ENCODE data around the gene RAB43.
"Not testable (repeated sequence)": the region's sequence is repeated elsewhere in the genome, so short reads cannot be mapped to it uniquely, and the experiment has no call there.

The RAB43 gene

DNA sequence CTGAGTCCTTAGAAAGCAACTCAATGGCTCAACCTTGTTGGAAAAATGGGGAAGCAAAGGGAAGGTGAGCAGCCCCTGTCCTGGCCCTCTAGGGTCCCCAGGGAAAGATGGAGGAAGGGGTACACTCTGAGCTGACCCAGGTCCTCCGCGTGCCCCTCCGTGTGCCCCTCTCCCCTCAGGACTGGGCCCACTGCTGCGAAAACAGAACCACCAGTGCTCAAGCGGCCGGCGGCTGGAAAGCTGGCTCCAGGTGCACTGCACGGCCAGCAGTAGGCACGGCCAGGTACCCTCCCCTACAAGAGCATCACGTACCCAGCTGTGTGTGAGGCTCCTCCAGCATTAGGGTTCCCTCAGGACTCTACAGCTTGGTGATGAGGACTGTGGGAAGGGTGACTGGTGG is 26.3 kb downstream of the RAB43 start:
- no peak for DNase-seq (ENCODE audit: low read depth)

DNA sequence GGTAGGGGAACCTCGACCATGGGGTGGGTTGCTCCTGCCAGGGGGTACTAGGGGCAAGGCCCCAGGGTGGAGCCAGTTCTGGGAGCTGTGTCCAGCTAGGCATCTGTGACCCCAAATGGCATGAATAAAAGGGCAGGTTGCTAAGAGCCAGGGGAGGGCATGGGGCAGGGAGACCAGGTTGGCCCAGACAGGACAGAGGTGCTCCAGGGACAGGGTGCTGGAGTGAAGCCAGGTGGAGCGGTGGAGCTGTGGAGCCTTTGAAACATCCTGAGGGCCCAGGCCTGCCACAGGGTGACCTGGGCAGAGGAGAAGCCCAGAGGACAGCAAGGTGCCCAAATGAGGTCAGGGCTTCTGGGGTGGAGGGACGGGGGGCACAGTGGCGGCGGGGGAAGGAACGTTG is 33.3 kb downstream of the RAB43 start:
- not testable (repeated sequence) for DNase-seq (ENCODE audit: low read depth)

DNA sequence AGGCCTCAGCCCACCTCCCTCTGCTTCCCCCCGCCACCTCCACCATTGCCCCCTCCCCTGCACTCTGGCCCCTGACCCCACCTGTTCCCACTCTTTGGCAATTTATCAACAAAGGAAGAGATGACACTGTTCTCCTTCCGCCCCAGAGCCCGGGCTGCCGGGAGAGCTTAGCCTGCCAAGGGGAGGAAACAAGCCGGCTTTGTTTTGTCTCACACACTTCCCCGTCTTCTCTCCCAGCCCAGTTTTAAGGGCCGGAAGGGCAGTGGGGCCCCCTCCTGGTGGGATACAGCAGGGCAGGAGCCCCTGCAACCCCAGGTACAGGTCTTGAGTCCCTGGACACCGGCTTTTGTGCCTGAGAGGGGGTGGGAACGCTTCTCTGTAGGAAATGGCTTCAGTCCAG is 33.7 kb downstream of the RAB43 start:
- DNase-seq (ENCODE audit: low read depth), result not testable (repeated sequence)

DNA sequence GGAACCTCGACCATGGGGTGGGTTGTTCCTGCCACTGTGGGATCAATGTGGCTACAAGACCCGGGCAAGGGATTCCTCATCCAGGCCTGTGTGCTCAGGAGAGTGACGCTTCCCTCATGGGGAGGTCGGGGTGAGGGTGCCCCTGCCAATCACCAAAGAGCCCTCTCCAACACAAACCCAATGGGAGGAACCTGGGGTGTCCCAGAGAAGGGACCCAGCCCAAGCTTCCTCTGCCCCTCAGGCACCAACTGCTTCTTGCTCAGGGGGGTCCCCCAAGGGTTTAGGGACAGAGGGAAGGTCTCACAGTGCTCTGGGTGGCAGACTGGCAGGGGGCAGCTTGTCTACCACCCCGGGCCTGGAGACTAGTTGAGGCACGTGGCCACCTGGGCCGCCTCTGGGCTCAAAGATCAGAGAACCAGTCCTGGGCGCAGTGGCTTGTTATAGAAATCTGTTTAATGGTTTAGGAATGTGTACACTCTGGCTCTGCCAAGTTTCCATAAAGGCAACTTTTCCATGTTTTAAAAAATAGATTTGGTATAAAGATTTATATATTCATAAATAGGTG is 34.4 kb downstream of the RAB43 start:
- DNase-seq (ENCODE audit: low read depth), result no peak

DNA sequence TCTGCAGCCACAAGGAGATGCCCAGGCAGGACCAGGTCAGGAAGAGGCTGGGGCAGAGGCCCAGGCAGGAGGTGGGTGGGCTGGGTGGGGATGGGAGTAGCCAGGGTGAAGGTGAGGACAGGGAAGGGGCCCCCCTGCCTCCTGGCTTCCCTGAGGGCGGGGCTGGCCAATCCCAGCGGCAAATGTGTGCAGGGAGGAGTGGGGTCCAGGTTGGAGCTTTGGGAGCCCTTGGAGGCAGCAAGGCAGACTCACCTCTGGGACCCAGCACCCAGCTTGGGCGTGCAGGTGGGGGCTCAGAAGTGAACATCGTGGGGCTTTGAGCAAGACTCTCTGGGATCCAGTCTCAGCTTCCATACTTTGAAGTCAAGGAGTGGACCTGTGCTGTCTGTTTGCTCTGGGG is 35.8 kb downstream of the RAB43 start:
- DNase-seq (ENCODE audit: low read depth), result no peak

DNA sequence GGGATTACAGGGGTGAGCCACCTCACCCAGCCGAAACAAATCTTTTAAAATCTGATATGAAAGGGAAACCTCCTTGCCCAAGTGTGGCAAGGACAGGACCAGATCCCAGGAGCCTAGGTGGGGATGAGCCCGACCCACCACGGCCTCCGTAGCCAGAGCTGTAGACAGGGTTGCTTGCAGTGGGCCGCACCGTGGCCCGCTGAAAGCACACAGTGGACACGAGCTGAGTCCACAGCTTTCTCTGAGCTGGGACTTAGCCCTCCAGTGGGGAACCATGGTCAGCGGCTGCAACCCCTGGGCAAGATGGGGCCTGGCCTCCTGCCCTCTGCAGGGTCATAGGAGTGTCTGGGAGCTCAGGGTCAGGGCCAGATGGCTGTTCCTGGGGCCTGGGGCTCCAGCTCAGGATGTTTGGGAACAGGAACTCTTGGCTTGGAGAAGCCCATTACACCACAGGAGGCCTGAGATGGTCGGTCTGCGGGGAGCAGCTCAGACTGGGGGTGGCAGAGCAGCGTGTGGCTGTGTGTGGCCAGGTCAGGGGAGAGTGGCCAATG is 36.4 kb downstream of the RAB43 start:
- no peak for DNase-seq (ENCODE audit: low read depth)

DNA sequence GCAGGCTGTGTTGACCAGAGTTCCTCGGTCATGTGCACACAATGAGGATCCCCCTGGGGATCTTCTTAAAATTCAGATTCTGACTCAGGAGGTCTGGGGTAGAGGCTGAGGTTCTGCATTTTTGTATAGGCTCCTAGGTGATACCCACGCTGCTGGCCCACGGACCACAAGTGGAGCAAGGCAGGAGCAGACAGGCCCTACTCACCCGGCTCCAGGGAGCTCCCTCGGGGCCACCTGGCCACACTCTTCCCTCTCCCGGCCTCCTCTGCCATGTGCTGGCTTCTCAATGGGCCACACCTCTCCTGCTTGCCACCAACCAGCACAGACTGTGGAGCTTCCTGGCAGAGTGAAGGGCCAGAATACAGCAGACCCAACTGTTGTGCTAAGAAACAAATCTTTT is 37.1 kb downstream of the RAB43 start:
- no peak for DNase-seq (ENCODE audit: low read depth)

DNA sequence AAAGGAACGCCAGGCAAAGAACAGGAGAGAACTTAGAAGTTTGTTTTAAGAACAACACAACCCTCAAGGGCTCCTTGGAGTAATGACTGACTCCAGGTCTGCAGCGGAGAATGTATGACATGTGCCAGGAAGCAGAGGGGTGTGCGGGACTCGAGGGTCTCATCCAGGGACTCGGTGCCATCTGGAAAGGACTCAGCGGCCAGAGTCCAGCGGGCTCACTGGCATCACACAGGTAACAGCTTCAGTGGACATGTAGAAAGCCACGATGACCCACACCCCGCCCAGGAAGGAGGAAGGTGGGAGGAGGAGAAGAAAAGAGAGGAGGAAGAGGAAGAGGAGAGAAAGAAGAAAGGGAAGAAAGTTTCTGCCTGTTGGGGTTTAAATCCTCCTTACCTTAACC is 39.6 kb downstream of the RAB43 start:
- DNase-seq (ENCODE audit: low read depth), result no peak

DNA sequence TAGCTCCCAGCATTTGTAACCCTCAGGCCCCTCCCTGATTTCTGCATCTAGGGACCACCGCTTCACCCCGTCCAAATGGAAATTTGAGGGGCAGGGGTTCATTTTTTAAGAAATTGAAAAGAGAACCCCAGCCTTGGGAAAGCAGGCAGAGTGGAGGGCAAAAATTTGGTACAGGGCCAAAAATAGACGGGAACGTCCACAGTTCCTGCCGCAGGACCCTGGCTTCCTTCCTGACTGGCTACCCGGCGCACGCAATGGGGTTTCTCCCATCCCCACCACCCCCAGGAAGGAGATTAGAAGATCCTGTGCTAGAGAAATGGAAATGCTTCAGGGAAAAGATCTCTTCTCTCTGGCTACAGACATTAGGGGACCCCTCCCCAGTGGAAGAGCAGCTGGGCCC is 40.1 kb downstream of the RAB43 start:
- DNase-seq (ENCODE audit: low read depth), result no peak

DNA sequence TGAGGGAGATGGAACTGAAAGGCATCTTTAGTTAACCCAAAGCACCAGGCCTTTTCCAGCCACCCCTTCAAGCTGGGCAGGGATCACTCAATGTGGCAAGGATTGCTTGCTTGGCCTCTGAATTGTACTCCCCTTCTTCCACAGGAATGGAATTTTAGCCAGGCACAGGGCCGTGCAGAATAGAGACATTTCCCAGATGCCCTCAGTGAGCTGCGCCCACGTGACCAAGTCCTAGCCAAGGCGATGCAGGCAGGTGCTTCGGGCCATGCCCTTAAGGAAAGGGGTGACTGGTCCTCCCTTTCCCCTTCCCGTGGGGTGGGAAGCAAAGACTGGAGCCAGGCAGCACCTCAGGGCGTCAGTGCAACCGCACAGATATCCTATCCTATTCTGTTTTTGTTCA is 43.1 kb downstream of the RAB43 start:
- DNase-seq (ENCODE audit: low read depth), result no peak

DNA sequence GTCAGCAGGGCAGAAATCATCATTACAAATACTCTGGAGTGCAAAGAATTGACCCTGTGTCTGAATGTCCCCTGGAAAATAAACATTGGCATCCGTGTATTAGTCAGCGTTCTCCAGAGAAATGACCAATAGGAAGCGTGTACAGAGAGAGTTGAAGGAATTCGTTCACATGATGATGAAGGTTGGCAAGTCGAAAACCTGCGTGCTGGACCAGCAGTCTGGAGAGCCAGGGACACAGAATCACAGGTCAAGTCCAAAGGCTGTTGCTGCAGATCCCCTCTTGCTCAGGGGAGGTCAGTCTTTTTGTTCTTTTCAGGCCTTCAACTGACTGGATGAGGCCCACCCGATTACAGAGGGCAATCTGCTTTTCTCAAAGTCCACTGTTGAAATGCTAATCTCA is 44.4 kb downstream of the RAB43 start:
- DNase-seq (ENCODE audit: low read depth), result no peak

DNA sequence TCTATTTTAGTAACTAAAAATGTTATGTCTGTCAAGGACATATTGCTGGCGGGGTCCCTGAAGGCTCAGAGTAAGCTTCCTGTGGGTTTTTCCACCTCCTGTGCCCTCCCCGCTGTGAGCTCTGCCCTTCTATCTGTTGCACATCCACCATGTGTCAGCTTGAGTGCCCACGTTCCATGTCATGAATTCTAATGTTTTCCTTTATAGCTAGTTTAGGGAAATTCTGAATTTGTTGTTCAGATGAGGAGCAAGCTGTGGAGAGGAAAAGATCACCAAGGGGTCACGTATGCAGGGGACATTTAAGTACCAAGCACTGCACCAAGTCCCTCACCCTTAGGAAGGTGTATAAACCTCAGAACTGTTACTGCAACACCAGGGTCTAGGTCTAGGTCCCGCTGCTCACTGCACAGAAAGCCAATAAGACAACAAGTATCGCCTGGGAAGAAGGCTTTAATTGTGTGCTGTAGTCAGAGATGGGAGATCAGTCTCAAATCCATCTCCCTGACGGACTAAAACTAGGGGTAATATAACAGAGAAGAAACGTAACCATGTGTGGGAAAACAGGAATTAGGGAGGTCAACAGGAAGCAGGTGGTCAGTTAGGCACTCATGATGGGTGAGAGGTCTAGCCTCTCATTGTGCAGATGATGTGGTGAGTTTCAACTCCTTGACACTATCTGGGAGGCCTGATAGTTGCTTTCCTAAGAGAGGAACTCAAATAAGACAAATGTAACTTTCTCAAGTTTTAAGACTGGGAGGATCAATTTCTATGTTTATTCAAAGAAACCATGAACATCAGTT is 51.3 kb downstream of the RAB43 start:
- DNase-seq (ENCODE audit: low read depth), result no peak

DNA sequence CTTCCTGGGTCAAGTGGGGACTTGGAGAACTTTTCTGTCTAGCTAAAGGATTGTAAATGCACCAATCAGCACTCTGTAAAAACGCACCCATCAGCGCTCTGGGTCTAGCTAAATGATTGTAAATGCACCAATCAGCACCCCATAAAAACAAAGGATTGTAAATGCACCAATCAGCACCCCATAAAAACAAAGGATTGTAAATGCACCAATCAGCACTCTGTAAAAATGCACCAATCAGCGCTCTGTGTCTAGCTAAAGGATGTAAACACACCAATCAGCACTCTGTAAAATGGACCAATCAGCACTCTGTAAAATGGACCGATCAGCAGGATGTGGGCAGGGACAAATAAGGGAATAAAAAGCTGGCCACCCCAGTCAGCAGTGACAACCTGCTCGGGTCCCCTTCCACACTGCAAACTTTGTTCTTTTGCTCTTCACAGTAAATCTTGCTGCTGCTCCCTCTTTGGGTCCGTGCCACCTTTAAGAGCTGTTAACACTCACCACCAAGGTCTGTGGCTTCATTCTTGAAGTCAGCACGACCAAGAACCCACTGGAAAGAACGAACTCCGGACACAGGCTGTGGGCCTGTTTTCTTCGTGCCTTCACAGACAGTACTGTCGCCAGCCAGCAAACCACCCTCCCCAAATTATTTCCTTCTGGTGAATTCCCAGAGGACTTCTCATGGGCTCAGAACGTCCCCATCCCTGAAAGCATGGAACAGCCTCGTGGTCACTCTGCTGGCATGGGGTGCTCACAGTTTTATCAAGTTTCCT is 52.1 kb downstream of the RAB43 start:
- DNase-seq (ENCODE audit: low read depth), result not testable (repeated sequence)

DNA sequence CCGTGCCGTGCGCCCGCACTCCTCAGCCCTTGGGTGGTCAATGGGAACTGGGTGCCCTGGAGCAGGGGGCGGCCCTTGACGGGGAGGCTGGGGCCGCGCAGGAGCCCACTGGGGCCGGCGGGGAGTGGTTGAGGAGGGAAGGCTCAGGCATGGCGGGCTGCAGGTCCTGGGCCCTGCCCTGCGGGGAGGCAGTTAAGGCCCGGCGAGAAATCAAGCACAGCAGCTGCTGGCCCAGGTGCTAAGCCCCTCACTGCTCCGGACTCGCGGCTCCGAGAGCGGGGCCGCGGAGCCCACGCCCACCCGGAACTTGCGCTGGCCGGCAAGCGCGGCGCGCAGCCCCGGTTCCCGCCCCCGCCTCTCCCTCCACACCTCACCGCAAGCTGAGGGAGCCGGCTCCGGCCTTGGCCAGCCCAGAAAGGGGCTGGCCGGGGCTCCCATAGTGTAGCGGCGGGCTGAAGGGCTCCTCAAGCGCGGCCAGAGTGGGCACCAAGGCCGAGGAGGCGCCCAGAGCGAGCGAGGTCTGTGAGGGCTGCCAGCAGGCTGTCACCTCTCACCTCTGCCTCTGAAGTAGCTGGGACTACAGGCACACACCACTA is 53.2 kb downstream of the RAB43 start:
- DNase-seq (ENCODE audit: low read depth), result no peak

DNA sequence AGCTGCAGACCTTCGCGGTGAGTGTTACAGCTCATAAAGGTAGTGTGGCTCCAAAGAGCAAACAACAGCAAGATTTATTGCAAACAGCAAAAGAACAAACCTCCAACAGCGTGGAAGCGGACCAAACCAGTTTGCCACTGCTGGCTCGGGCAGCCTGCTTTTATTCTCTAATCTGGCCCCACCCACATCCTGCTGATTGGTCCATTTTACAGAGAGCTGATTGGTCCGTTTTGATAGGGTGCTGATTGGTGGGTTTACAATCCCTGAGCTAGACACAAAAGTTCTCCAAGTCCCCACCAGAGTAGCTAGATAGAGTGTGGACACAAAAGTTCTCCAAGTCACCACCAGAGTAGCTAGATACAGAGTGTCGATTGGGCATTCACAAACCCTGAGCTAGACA is 53.9 kb downstream of the RAB43 start:
- DNase-seq (ENCODE audit: low read depth), result not testable (repeated sequence)

DNA sequence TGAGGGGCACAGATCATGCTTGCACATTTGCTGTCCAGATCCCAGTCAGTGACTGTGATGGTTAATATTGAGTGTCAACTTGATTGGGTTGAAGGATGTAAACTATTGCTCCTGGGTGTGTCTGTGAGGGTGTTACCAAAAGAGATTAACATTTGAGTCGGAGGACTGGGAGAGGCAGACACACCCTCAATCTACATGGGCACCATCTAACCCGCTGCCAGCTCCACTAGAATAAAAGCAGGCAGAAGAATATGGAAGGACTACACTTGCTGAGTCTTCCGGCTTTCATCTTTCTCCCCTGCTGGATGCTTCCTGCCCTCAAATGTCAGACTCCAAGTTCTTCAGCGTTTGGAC is 55.9 kb downstream of the RAB43 start:
- no peak for DNase-seq (ENCODE audit: low read depth)

DNA sequence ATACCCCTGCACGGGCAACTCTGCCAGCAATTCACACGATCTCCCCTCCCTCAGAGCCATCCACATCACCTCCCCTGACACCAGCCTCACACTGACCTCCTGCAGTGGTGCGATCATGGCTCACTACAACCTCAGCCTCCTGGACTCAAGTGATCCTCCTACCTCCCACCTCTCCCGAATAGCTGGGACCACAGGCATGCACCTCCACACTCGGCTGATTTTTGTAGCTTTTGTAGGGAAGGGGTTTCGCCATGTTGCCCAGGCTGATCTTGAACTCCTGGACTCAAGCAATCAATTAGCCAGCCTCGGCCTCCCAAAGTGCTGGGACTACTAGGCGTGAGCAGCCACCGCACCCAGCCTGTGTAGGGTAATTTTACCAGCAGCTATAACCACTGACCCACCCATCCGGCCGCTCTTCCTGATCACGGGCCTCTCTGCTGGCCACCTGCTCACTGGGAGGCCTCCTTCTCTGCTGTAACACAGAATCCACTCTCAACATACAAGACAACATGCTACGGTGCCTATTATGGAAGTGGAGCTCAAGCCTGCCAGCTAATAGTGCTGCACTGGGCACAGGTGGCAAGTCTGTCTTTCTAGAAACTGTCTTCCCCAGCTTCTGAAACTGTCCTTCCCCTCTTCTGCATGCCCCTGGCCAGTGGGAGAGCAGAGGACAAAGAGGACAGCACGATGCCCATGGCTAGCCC is 56.4 kb downstream of the RAB43 start:
- DNase-seq (ENCODE audit: low read depth), result no peak

DNA sequence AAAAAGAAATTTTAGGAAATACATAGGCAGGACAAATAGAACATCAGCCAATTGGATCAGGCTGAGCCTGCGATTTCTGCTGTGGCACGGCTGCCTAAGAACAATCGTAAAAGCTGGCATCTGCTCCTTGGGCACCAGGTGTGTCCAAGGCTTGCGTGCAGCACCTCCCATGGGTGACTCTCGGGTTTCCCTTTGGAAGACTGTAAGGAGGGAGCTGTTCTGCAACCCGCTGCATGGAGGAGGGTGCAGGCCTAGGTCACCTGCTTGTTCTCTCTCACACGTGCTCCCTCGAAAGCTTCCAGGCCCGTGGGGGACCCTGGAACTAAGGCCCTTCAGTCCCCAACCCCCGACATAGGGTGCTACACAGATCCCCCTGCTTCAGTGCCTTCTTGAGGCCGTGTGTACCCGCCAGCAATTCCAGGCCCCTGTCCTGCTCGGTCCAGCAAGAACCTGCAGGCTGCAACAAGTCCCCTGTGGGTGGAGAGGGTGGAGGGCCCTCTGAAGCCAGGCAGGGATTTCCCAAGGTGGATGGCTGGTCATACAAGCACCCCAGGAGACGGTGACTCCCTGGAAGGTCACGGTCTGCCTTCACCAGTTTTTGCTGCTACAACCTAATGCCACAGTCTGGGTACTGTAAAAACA is 57.6 kb downstream of the RAB43 start:
- DNase-seq (ENCODE audit: low read depth), result no peak

DNA sequence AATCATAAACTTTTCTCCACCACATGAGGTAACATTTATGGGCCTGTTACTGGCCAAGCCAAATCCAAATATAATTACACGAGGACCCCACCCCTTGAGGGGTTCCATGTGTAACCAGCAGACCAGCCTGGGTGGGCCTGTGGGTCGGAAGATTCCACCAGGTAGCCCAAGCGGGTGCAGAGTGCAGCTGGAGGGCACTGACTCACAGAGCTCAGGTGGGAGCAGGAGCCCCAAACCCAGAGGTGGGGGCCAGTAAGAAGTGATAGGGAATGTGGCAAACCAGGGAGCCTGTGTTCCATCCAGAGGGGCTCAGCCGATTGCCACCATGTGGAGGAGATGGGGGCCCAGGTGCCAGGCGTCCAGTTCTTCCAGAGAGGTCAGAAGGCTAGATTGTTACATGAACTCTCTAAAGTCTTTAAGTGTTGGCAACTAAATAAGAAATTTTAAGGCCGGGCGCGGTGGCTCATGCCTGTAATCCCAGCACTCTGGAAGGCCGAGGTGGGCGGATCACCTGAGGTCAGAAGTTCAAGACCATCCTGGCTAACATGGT is 58.4 kb downstream of the RAB43 start:
- no peak for DNase-seq (ENCODE audit: low read depth)

DNA sequence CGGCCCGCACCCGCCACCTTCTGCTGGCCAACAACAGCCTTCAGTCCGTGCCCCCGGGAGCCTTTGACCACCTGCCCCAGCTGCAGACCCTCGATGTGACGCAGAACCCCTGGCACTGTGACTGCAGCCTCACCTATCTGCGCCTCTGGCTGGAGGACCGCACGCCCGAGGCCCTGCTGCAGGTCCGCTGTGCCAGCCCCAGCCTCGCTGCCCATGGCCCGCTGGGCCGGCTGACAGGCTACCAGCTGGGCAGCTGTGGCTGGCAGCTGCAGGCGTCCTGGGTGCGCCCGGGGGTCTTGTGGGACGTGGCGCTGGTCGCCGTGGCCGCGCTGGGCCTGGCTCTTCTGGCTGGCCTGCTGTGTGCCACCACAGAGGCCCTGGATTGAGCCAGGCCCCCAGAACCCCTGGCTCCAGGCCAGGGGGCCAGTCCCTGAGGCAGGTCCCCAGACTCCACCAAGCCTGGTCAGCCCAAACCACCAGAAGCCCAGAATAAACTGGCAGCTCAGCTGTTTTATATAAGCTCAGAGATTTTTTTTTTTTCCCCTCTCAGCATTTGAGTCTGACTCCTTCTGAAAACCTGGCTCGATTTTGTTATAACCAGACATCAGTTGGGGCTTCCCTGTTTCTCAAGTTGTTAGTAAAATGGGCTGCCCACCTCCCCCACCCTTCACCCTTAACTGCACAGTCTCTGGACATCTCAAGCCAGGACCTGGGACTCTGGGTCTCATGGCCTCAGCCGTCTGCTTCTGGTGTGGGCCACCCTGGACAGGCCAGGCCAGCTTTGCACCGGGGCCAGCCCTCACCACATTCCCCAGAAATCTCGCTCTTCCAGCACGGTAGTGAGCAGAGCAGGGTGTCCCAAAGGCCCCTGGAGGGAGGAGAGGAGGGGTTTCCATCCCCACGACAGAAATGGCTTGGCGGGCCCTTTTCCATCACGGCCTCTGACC is 59.4 kb downstream of the RAB43 start:
- no peak for DNase-seq (ENCODE audit: low read depth)
